Measurements from ENCODE around the gene PTPN4. TPM values are rescaled to one million over a fixed set of nuclear protein-coding genes. Genes with fewer than 3 reads are reported as not detected.

PTPN4 gene
- total RNA-seq, 1 experiment from 2014 or later = 80.5 TPM

DNA sequence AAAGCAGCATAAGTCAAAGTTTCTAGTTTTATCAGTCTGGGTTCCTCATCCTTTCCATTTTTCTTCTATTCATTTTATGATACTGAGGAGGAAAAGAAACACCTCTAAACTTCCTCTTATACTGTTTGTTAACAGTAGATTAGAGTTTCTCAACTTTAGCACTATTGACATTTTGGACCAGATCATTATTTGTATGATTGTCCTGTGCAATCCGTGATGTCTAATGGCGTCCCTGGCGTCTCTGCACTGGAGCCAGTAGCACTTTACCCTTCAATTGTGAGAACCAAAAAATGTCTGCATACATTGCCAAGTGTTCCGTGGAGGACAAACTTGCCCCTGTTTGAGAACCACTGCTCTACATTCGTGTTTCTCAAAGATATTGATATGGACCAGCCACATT, 25.2 kb downstream of the PTPN4 start:
- H3K23ac ChIP-seq (ENCODE audit: insufficient read length, low read depth, low read length) = no peak overlapping the region
- TF ChIP-seq, protein P1, sequence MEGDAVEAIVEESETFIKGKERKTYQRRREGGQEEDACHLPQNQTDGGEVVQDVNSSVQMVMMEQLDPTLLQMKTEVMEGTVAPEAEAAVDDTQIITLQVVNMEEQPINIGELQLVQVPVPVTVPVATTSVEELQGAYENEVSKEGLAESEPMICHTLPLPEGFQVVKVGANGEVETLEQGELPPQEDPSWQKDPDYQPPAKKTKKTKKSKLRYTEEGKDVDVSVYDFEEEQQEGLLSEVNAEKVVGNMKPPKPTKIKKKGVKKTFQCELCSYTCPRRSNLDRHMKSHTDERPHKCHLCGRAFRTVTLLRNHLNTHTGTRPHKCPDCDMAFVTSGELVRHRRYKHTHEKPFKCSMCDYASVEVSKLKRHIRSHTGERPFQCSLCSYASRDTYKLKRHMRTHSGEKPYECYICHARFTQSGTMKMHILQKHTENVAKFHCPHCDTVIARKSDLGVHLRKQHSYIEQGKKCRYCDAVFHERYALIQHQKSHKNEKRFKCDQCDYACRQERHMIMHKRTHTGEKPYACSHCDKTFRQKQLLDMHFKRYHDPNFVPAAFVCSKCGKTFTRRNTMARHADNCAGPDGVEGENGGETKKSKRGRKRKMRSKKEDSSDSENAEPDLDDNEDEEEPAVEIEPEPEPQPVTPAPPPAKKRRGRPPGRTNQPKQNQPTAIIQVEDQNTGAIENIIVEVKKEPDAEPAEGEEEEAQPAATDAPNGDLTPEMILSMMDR (conservative IDR thresholded peaks at IDR 0.05) = no peak
- H3K4ac ChIP-seq (ENCODE audit: low read depth, low read length) = no peak overlapping the region
- no peak for DNase-seq
- no CpG with 5 or more reads among the region's 5 CpGs for WGBS (ENCODE audit: extremely low coverage, insufficient read length, low lambda C conversion rate)
- no peak overlapping the region for H3T11ph ChIP-seq (ENCODE audit: low read length)
- H2BK20ac ChIP-seq (ENCODE audit: low read depth, low read length, poor library complexity, severe bottlenecking) = no peak overlapping the region
- H3K9ac ChIP-seq (ENCODE audit: extremely low read depth, insufficient read length, low read length) = no peak overlapping the region
- H3K23me2 ChIP-seq (ENCODE audit: insufficient read length, low read depth, low read length, poor library complexity, severe bottlenecking) = no peaks in the 10 kb centered on the region
- no peak overlapping the region for H2BK15ac ChIP-seq (ENCODE audit: low read depth, low read length)
- H3K4me3 Mint-ChIP-seq = no peak overlapping the region
- H3K4me2 ChIP-seq (ENCODE audit: insufficient read depth, insufficient read length, low read length) = no peak overlapping the region
- no peak overlapping the region for H2BK5ac ChIP-seq (ENCODE audit: insufficient read length, low read length)
- peaks cover 12 to 15% of the 10 kb centered on the region in 2 experiments for H3K9me3 Mint-ChIP-seq
- H2AK5ac ChIP-seq (ENCODE audit: insufficient read length, low read length) = no peak overlapping the region
- H3K79me2 ChIP-seq (ENCODE audit: insufficient read depth, low read length) = peaks cover 24% of the 10 kb centered on the region; the same call in 1 of the 2 replicates
- H3K9me3 ChIP-seq (ENCODE audit: control insufficient read depth, low read depth, low read length) = no peaks in the 10 kb centered on the region
- no peak overlapping the region for H3K18ac ChIP-seq (ENCODE audit: insufficient read length, low read depth, low read length)
- peaks cover 2% of the 10 kb centered on the region; the same call in 1 of the 2 replicates for H3K4me1 ChIP-seq (ENCODE audit: insufficient read depth, low read length)
- peaks cover 22 to 39% of the 10 kb centered on the region in 2 experiments for H3K4me1 Mint-ChIP-seq
- H3K27me3 ChIP-seq (ENCODE audit: insufficient read depth, low read length) = no peaks in the 10 kb centered on the region
- no peak overlapping the region for H4K5ac ChIP-seq (ENCODE audit: insufficient read length, low read depth, low read length)
- no peak overlapping the region for H3K14ac ChIP-seq (ENCODE audit: insufficient read depth, low read length)
- peaks cover 10% of the 10 kb centered on the region for H3K79me1 ChIP-seq (ENCODE audit: insufficient read depth, low read depth, low read length, poor library complexity, severe bottlenecking)
- no peak overlapping the region for H2BK120ac ChIP-seq (ENCODE audit: low read depth, low read length, poor library complexity, severe bottlenecking)
- peak overlapping the region in 1 of 3 experiments; percentile 38; a peak in 2 of 7 replicates for H3K27ac Mint-ChIP-seq
- no peaks in the 10 kb centered on the region for H4K20me1 ChIP-seq (ENCODE audit: control insufficient read depth, insufficient read depth, insufficient read length)
- no peak overlapping the region for H3K27ac ChIP-seq (ENCODE audit: insufficient read length, low read depth, low read length)
- no peak overlapping the region for H4K91ac ChIP-seq (ENCODE audit: insufficient read length, low read depth, low read length)
- no peak overlapping the region for H3K56ac ChIP-seq (ENCODE audit: insufficient read length, low read depth, low read length)
- no peak overlapping the region for H4K8ac ChIP-seq (replicated peaks; ENCODE audit: insufficient read length, low read depth, low read length)
- H2AFZ ChIP-seq (ENCODE audit: low read length) = no peak overlapping the region
- H3K36me3 Mint-ChIP-seq (ENCODE audit: insufficient read depth in 1 of 3, low read depth in 3 of 3) = peaks cover 10 to 26% (median 17%) of the 10 kb centered on the region in 3 experiments
- no peak overlapping the region for H2BK12ac ChIP-seq (ENCODE audit: insufficient read length, low read depth, low read length)
- H3K27me3 Mint-ChIP-seq (ENCODE audit: low read depth) = no peaks in the 10 kb centered on the region
